IMR-90 (cell line): ENCODE results near the gene CPT1A. TPM values are rescaled to one million over a fixed set of nuclear protein-coding genes. Genes with fewer than 3 reads are reported as not detected.

Source experiments
- ATAC-seq: fragments of 200-7000 bp; cut with Tn5 transposase; 2 replicates; pipeline ENCODE4 v1.9.1; 2020; ENCODE audit warnings: low read depth, mild to moderate bottlenecking, moderate library complexity
- BruUV-seq: library from RNA; stranded (reverse); fragments of 400-500 nt; replicated peaks from 2 replicates; lab custom pipeline; 2021; lab: Mats Ljungman, UMichigan
- CTCF ChIA-PET: fragments of 300-600 bp; formaldehyde crosslinking; extraction: SDS; loops from one replicate; lab custom pipeline; 2021; ENCODE audit warnings: antibody characterized with exemption; lab: Yijun Ruan, JAX
- POLR2A ChIA-PET: fragments of 300-600 bp; sonication (Branson Sonifier 250); formaldehyde crosslinking; loops from one replicate; lab custom pipeline; 2022; ENCODE audit warnings: antibody characterized with exemption; ENCODE audit not compliant: unreplicated experiment; lab: Charles Lee
- DNase-seq: peaks from one replicate; pipeline ENCODE4 v3.0.0; 2013
- H2AFZ ChIP-seq: replicated peaks from 2 replicates; pipeline ENCODE3; 2013; ENCODE audit warnings: low read length, mild to moderate bottlenecking; ENCODE audit not compliant: poor library complexity
- H2AK5ac ChIP-seq: 2 replicates; pipeline ENCODE4 v1.6.1; 2013; ENCODE audit warnings: low read depth, low read length, inconsistent platforms
- H2AK9ac ChIP-seq: replicated peaks from 2 replicates; pipeline ENCODE3; 2013; ENCODE audit warnings: mild to moderate bottlenecking, low read depth, low read length, moderate library complexity; ENCODE audit not compliant: poor library complexity
- H2BK120ac ChIP-seq: 2 replicates; pipeline ENCODE4 v1.6.1; 2013; ENCODE audit warnings: low read depth, low read length, inconsistent platforms
- H2BK15ac ChIP-seq: 3 replicates; pipeline ENCODE4 v1.6.1; 2013; ENCODE audit warnings: low read depth, low read length, inconsistent platforms
- H2BK20ac ChIP-seq: 2 replicates; pipeline ENCODE4 v1.6.1; 2013; ENCODE audit warnings: low read depth, mild to moderate bottlenecking, inconsistent platforms, low read length, moderate library complexity
- H2BK5ac ChIP-seq: 2 replicates; pipeline ENCODE4 v1.6.1; 2013; ENCODE audit warnings: mild to moderate bottlenecking, low read depth, low read length, inconsistent platforms; ENCODE audit not compliant: poor library complexity, severe bottlenecking
- H3K14ac ChIP-seq: replicated peaks from 2 replicates; pipeline ENCODE4 v1.6.1; 2013; ENCODE audit warnings: low read depth, low read length, inconsistent platforms
- H3K18ac ChIP-seq: 2 replicates; pipeline ENCODE4 v1.6.1; 2013; ENCODE audit warnings: low read depth, low read length, control low read depth
- H3K23ac ChIP-seq: 2 replicates; pipeline ENCODE4 v1.6.1; 2013; ENCODE audit warnings: low read depth, low read length, inconsistent platforms
- H3K27ac ChIP-seq: 2 replicates; pipeline ENCODE4 v1.5.1; 2013; ENCODE audit warnings: mild to moderate bottlenecking, control low read depth, low read length; ENCODE audit not compliant: insufficient read depth
- H3K27me3 ChIP-seq: 2 replicates; pipeline ENCODE4 v1.6.1; 2013; ENCODE audit warnings: low read length; ENCODE audit not compliant: control insufficient read depth, insufficient read depth
- H3K36me3 ChIP-seq: 2 replicates; pipeline ENCODE4 v1.6.1; 2013; ENCODE audit warnings: low read length, mixed read lengths; ENCODE audit not compliant: control insufficient read depth, insufficient read depth
- H3K4ac ChIP-seq: 2 replicates; pipeline ENCODE4 v1.6.1; 2013; ENCODE audit warnings: low read depth, low read length, inconsistent platforms
- H3K4me1 ChIP-seq: 2 replicates; pipeline ENCODE4 v1.6.1; 2013; ENCODE audit warnings: low read length, mixed read lengths; ENCODE audit not compliant: control insufficient read depth, insufficient read depth
- H3K4me2 ChIP-seq: 2 replicates; pipeline ENCODE4 v1.6.1; 2013; ENCODE audit warnings: low read depth, mild to moderate bottlenecking, control low read depth, low read length, moderate library complexity
- H3K4me3 ChIP-seq: 2 replicates; pipeline ENCODE4 v1.5.1; 2013; ENCODE audit warnings: low read depth, mild to moderate bottlenecking, control low read depth, low read length, moderate library complexity; ENCODE audit not compliant: insufficient read depth
- H3K56ac ChIP-seq: 2 replicates; pipeline ENCODE4 v1.6.1; 2013; ENCODE audit warnings: low read length, inconsistent platforms; ENCODE audit not compliant: insufficient read depth; ENCODE audit errors: extremely low read depth
- H3K79me1 ChIP-seq, 2 experiments: 2 replicates each; pipeline ENCODE4 v1.6.1; 2013; ENCODE audit warnings: low read length in 2 of 2, inconsistent platforms in 1 of 2, low read depth in 1 of 2
- H3K9ac ChIP-seq: 2 replicates; pipeline ENCODE4 v1.6.1; 2013; ENCODE audit warnings: low read depth, low read length, control low read depth
- H3K9me1 ChIP-seq: 2 replicates; pipeline ENCODE4 v1.6.1; 2013; ENCODE audit warnings: low read length, inconsistent platforms; ENCODE audit not compliant: insufficient read depth
- H3K9me3 ChIP-seq: 2 replicates; pipeline ENCODE4 v1.6.1; 2013; ENCODE audit warnings: low read length; ENCODE audit not compliant: control insufficient read depth, insufficient read depth
- H4K20me1 ChIP-seq: 2 replicates; pipeline ENCODE4 v1.6.1; 2013; ENCODE audit warnings: low read length, inconsistent platforms; ENCODE audit not compliant: insufficient read depth
- H4K5ac ChIP-seq: 2 replicates; pipeline ENCODE4 v1.6.1; 2013; ENCODE audit warnings: mild to moderate bottlenecking, low read depth, low read length, control low read depth
- H4K8ac ChIP-seq, 2 experiments: 2 replicates each; pipeline ENCODE4 v1.6.1; 2013; ENCODE audit warnings: low read depth in 2 of 2, low read length in 2 of 2, control low read depth in 1 of 2, inconsistent platforms in 1 of 2
- H4K91ac ChIP-seq: 2 replicates; pipeline ENCODE4 v1.6.1; 2013; ENCODE audit warnings: low read depth, low read length, inconsistent platforms; ENCODE audit not compliant: insufficient read depth
- CHD1 ChIP-seq: IDR thresholded peaks from 2 replicates; pipeline ENCODE4 v1.6.1; 2012; ENCODE audit warnings: low read depth, low read length, improper control_type of control experiment
- FOS ChIP-seq: fragments of 150-350 bp; IDR thresholded peaks from 2 replicates; pipeline ENCODE4 v1.6.1; 2016; ENCODE audit warnings: low read depth, low read length
- RFX5 ChIP-seq: IDR thresholded peaks from 2 replicates; pipeline ENCODE4 v1.8.0; 2012; ENCODE audit warnings: low read depth, mild to moderate bottlenecking, low read length, moderate library complexity
- WGBS, 2 experiments: methylation state at CpG; one replicate each; pipeline versions ENCODE4 v1.1.5 to v1.1.7; 2013; ENCODE audit warnings: missing lambda C conversion rate in 2 of 2; ENCODE audit not compliant: insufficient read length in 1 of 2; ENCODE audit errors: extremely low coverage in 2 of 2; 5-methylcytosine and 5-hydroxymethylcytosine counted together
- dilution Hi-C: fragments of 300-500 bp; cut with HindIII; formaldehyde crosslinking; loops from one replicate; pipeline ENCODE4 v1.14.3; 2018; ENCODE audit warnings: low sequenced_read_pairs; ENCODE audit not compliant: unreplicated experiment
- in situ Hi-C: fragments of 300-500 bp; cut with MboI; formaldehyde crosslinking; loops from 3 replicates; pipeline ENCODE4 v1.14.3; 2019; ENCODE audit warnings: low sequenced_read_pairs, inconsistent platforms, mixed read lengths
- intact Hi-C: fragments of 100-400 bp; cut with micrococcal nuclease; formaldehyde crosslinking; loops from 2 replicates; pipeline ENCODE4 v1.10.0; 2022
- polyA plus RNA-seq, 3 experiments: library from polyadenylated mRNA; depleted of rRNA; stranded (reverse); fragments of >200 nt; gene quantifications; 2 replicates each; pipeline ENCODE4 v1.2.3, GENCODE V29; 2012; ENCODE audit warnings: low replicate concordance in 1 of 3
- total RNA-seq: library from RNA; depleted of rRNA; stranded (reverse); fragments of >200 nt; gene quantifications from 2 replicates; pipeline ENCODE4 v1.2.3, GENCODE V29; 2012

Gene CPT1A
- total and polyA plus RNA-seq, 2 of the 4 experiments (the other 2 are of a cell fraction): 15.4 to 21.3 TPM

- intact Hi-C loops (no loop called here), dilution Hi-C loops (no loop called here), in situ Hi-C loops (no loop called here)
- ChIA-PET POLR2A (no interaction called here), CTCF (no interaction called here)
- H4K91ac ChIP-seq: no peak overlapping the region
- H4K8ac ChIP-seq: no peak overlapping the region
- H2AK9ac ChIP-seq: no peak overlapping the region
- no peak overlapping the region for H2BK20ac ChIP-seq
- WGBS, 2 experiments: 84% methylated on average over 6 of the region's 10 CpGs; no CpG with 5 or more reads in 1 of the 2 experiments
- H2BK5ac ChIP-seq: no peak overlapping the region
- no peak overlapping the region for H3K4me2 ChIP-seq
- ATAC-seq (no peak), DNase-seq (no peak)
- H3K14ac ChIP-seq: no peak overlapping the region
- no peak overlapping the region for H3K23ac ChIP-seq
- H2AFZ ChIP-seq: no peak overlapping the region
- H3K56ac ChIP-seq: no peak overlapping the region
- no peak overlapping the region for H3K9ac ChIP-seq
- no peak overlapping the region for H2AK5ac ChIP-seq
- H3K27ac ChIP-seq: no peak overlapping the region
- peaks cover 40 to 85% of the 10 kb centered on the region in 2 experiments for H3K79me1 ChIP-seq
- no peaks in the 10 kb centered on the region for H3K4me1 ChIP-seq
- H3K9me1 ChIP-seq: peaks cover 20% of the 10 kb centered on the region
- H3K18ac ChIP-seq: no peak overlapping the region
- no peak overlapping the region for H2BK120ac ChIP-seq
- H4K20me1 ChIP-seq: peaks cover 55% of the 10 kb centered on the region
- no peak overlapping the region for H2BK15ac ChIP-seq
- no TSS peak for BruUV-seq
- no peaks in the 10 kb centered on the region for H3K9me3 ChIP-seq
- no peak overlapping the region for H4K5ac ChIP-seq
- no peak overlapping the region for H3K4ac ChIP-seq
- H3K4me3 ChIP-seq: no peak overlapping the region
- no peaks in the 10 kb centered on the region for H3K27me3 ChIP-seq
- TF ChIP-seq RFX5 (no peak), CHD1 (no peak), FOS (no peak)
- H3K36me3 ChIP-seq: peaks cover 16% of the 10 kb centered on the region
Measured at GRCh38 chr11:68819362-68819761, 22.4 kb downstream of the CPT1A start.
